Esophagus muscularis mucosa (tissue), 4 donors: ENCODE data around the gene CTDSPL. TPM values are rescaled to one million over a fixed set of nuclear protein-coding genes. Genes with fewer than 3 reads are reported as not detected.

Experiments used
- DNase-seq: peaks from one replicate; pipeline ENCODE4 v3.0.0-alpha.2; 2017; ENCODE audit errors: extremely low spot score
- H3K27ac ChIP-seq, 4 donors: fragments of 200-600 bp; sonication (generic); replicated peaks in 1 of 4; 1 replicate in 3 of 4; 2 replicates in 1 of 4; pipeline ENCODE4 v1.5.1; 2016 to 2019; ENCODE audit warnings: mild to moderate bottlenecking in 1 of 4
- H3K27me3 ChIP-seq, 4 donors: fragments of 200-600 bp; sonication (generic); one replicate each; pipeline versions ENCODE4 v1.5.1 to v1.6.0; 2016 to 2019
- H3K36me3 ChIP-seq, 4 donors: fragments of 200-600 bp; sonication (generic); one replicate each; pipeline ENCODE4 v1.5.1; 2016 to 2019
- H3K4me1 ChIP-seq, 4 donors: fragments of 200-600 bp; sonication (generic); one replicate each; pipeline ENCODE4 v1.5.1; 2016 to 2019
- H3K4me3 ChIP-seq, 4 donors: fragments of 200-600 bp; sonication (generic); 1 replicate in 2 of 4; 2 replicates in 2 of 4; pipeline ENCODE4 v1.5.1; 2016 to 2019; ENCODE audit warnings: mild to moderate bottlenecking in 4 of 4, moderate library complexity in 1 of 4
- H3K9me3 ChIP-seq, 4 donors: fragments of 200-600 bp; sonication (generic); 1 replicate in 3 of 4; 2 replicates in 1 of 4; pipeline ENCODE4 v1.5.1; 2016 to 2019
- CTCF ChIP-seq, 3 experiments: fragments of 200-600 bp in 2 of 3; fragments of 450-650 bp in 1 of 3; sonication (generic) in 2 of 3; IDR thresholded peaks; one replicate each; pipeline ENCODE4 v1.5.1; 2017 to 2019; ENCODE audit warnings: antibody characterized with exemption in 3 of 3, mild to moderate bottlenecking in 2 of 3, moderate library complexity in 1 of 3
- EP300 ChIP-seq: sonication (generic); formaldehyde crosslinking; IDR thresholded peaks from one replicate; pipeline ENCODE4 v1.6.1; 2017; ENCODE audit warnings: antibody characterized with exemption
- POLR2A ChIP-seq: fragments of 450-650 bp; IDR thresholded peaks from one replicate; pipeline ENCODE4 v1.6.1; 2017; ENCODE audit warnings: antibody characterized with exemption, moderate library complexity, mild to moderate bottlenecking, low read depth
- POLR2AphosphoS5 ChIP-seq, 2 donors: sonication (generic); formaldehyde crosslinking; IDR thresholded peaks; one replicate each; pipeline ENCODE4 v1.6.1; 2017; ENCODE audit warnings: antibody characterized with exemption in 2 of 2
- WGBS: methylation state at CpG from one replicate; pipeline ENCODE4 v1.1.5; 2018; 5-methylcytosine and 5-hydroxymethylcytosine counted together
- intact Hi-C: fragments of 100-400 bp; cut with DNase I; formaldehyde crosslinking; loops from one replicate; pipeline ENCODE4 v1.15.1; 2023
- total RNA-seq, 4 donors: library from RNA; depleted of rRNA; stranded (reverse); fragments of >200 nt; gene quantifications; one replicate each; pipeline versions ENCODE4 v1.1.0 to v1.2.1, GENCODE V29; 2016

Gene CTDSPL
- total RNA-seq, 4 donors from 2014 or later, result 39.9 to 60.6 (median 54.6) TPM

DNA sequence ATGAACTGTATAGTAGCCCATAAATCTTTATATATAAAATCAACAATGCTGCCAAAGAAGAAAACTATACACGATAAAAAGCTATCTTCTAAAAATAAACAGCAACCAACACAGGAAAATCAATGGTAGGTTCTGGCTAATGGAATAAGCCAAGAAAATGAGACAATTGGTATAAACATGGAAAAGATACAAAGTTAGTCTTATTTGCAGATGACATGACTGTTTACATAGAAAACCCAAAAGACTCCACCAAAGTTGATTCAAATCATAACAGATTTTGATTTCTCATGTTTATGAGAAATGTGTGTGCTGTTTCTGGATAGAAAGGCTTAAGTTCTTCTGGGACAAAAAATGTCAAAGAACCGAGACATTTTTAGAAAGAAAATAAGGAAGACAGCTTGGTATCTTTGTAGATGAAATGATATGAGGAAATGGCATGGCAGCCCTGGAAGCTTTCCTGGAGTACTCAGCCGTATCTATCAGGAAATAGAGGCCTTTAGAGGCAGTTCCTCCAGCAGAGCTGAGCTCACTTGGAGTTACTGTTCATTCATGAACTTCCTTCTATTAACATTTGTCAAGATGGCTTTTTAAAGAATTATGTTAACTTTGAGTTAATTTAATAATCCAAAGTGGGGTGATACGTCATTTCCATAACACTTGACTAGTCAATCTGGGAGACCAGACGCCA lies 92.2 kb downstream of the CTDSPL start:
- H3K27me3 ChIP-seq, result no peaks in the 10 kb centered on the region
- TF ChIP-seq CTCF (IDR thresholded peaks at IDR 0.05), result no peak
- no peak for TF ChIP-seq POLR2A
- no peak for TF ChIP-seq POLR2AphosphoS5 (IDR thresholded peaks at IDR 0.05)
- no peak for TF ChIP-seq EP300
- H3K4me3 ChIP-seq, result no peak overlapping the region
- H3K4me1 ChIP-seq, result peaks cover 21 to 62% (median 42%) of the 10 kb centered on the region in 4 donors
- intact Hi-C loops, result no loop called here
- H3K27ac ChIP-seq, result peak overlapping the region in 3 of 4 donors; percentile 16 to 49 (median 23)
- no peaks in the 10 kb centered on the region for H3K9me3 ChIP-seq
- peak; percentile 60 for DNase-seq
- WGBS, result 42% methylated on average over 5 of the region's 5 CpGs
- peaks cover 0 to 14% (median 4%) of the 10 kb centered on the region in 4 donors for H3K36me3 ChIP-seq

GRCh38 chr3:37954881-37955280 lies 93.2 kb downstream of the CTDSPL start:
- Histone ChIP-seq H3K27me3 (no peaks in the 10 kb centered on the region), H3K4me1 (peaks cover 21 to 58% (median 42%) of the 10 kb centered on the region in 4 donors), H3K9me3 (no peaks in the 10 kb centered on the region), H3K4me3 (no peak overlapping the region), H3K36me3 (peaks cover 0 to 15% (median 4%) of the 10 kb centered on the region in 4 donors), H3K27ac (no peak overlapping the region)
- intact Hi-C loops, result no loop called here
- DNase-seq, result no peak
- TF ChIP-seq POLR2A (no peak), EP300 (no peak), POLR2AphosphoS5 (IDR thresholded peaks at IDR 0.05) (no peak), CTCF (IDR thresholded peaks at IDR 0.05) (no peak)
- WGBS, result 95% methylated on average over 6 of the region's 6 CpGs

DNA sequence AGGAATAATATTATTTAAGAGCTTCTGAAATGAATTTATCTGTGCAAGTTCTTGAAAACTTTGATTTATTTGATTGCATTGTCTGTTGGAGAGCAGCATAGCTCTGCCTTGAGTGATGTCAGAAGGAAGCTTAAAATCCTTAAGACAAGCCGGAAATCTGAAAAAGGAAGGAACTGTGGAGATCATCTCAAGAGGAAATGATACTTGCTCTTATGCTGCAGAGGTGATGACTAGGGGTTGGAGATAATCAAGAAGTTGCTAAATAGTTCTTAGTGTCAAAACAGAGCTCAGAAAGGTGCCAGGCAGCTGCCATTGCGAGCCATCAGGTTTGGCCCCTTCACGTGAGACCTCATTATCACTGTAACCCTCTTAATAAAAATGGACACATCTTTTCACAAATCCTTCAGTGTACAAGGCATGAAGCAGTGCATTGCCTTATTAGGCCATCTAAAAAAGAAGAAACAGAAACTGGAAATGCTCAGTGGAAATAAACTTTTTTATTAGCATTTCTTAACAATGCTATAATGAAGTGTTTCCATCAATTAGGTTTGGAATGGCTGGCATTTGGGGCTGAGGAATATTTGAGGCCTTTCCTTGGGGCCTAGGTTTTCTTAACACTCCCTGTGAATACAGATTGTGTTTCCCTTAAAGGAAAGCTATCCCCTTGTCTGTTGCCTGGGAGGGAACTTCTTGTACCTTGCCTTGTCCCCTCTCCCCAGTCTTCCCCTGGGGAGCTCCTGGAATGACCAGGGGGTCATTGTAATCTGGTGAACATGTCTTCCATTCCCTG lies 94.4 kb downstream of the CTDSPL start:
- Histone ChIP-seq H3K27ac (peak overlapping the region; percentile 57 to 72 (median 69)), H3K36me3 (peaks cover 0 to 18% (median 4%) of the 10 kb centered on the region in 4 donors), H3K4me1 (peaks cover 21 to 56% (median 42%) of the 10 kb centered on the region in 4 donors), H3K9me3 (no peaks in the 10 kb centered on the region), H3K27me3 (no peaks in the 10 kb centered on the region), H3K4me3 (no peak overlapping the region)
- TF ChIP-seq EP300 (no peak), CTCF (IDR thresholded peaks at IDR 0.05) (no peak), POLR2AphosphoS5 (IDR thresholded peaks at IDR 0.05) (no peak), POLR2A (no peak)
- no peak for DNase-seq
- intact Hi-C loops, result no loop called here
- 63% methylated on average over 3 of the region's 3 CpGs for WGBS

- DNase-seq, result no peak
- peaks cover 0 to 18% (median 4%) of the 10 kb centered on the region in 4 donors for H3K36me3 ChIP-seq
- H3K27me3 ChIP-seq, result no peaks in the 10 kb centered on the region
- H3K27ac ChIP-seq, result peak overlapping the region; percentile 57 to 72 (median 69)
- TF ChIP-seq EP300, result no peak
- TF ChIP-seq CTCF (IDR thresholded peaks at IDR 0.05), result no peak
- no peak for TF ChIP-seq POLR2A
- no peak for TF ChIP-seq POLR2AphosphoS5 (IDR thresholded peaks at IDR 0.05)
- intact Hi-C loops, result no loop called here
- no peak overlapping the region for H3K4me3 ChIP-seq
- H3K4me1 ChIP-seq, result peaks cover 24 to 62% (median 49%) of the 10 kb centered on the region in 4 donors
- no peaks in the 10 kb centered on the region for H3K9me3 ChIP-seq
- 70% methylated on average over 2 of the region's 2 CpGs for WGBS
These were observed 95.3 kb downstream of the CTDSPL start for GRCh38 chr3:37956723-37957538.
